Fibroblast of the aortic adventitia (primary cell): ENCODE measurements around the gene AK5. TPM values are rescaled to one million over a fixed set of nuclear protein-coding genes. Genes with fewer than 3 reads are reported as not detected.

ENCODE experiments used
- DNase-seq: peaks from one replicate; pipeline ENCODE4 v3.0.0-alpha.2; 2010; ENCODE audit warnings: low read depth
- H3K4me3 ChIP-seq: 2 replicates; pipeline ENCODE4 v1.5.1; 2011; ENCODE audit warnings: low read depth, mild to moderate bottlenecking, control low read depth, low read length, moderate library complexity
- CTCF ChIP-seq: IDR thresholded peaks from 2 replicates; pipeline ENCODE4 v1.5.1; 2011; ENCODE audit warnings: mild to moderate bottlenecking, low read length, control low read depth, inconsistent platforms; ENCODE audit not compliant: insufficient read depth
- total RNA-seq: library from RNA; depleted of rRNA; stranded (reverse); fragments of >200 nt; gene quantifications from 2 replicates; pipeline ENCODE4 v1.2.3, GENCODE V29; 2012; ENCODE audit warnings: low replicate concordance

The AK5 gene
- total RNA-seq, 1 donor = 13.5 TPM

GRCh38 chr1:77585610-77586314, 303.9 kb downstream of the AK5 start:
- no peak for TF ChIP-seq CTCF
- DNase-seq = no peak
- H3K4me3 ChIP-seq = no peak overlapping the region

GRCh38 chr1:77589231-77589630, 307.4 kb downstream of the AK5 start:
- H3K4me3 ChIP-seq = no peak overlapping the region
- TF ChIP-seq CTCF = no peak
- DNase-seq = no peak

- H3K4me3 ChIP-seq = no peak overlapping the region
- no peak for DNase-seq
- no peak for TF ChIP-seq CTCF
Measured at GRCh38 chr1:77590651-77591050, 308.8 kb downstream of the AK5 start.

GRCh38 chr1:77592906-77593305, 311.1 kb downstream of the AK5 start:
- H3K4me3 ChIP-seq = no peak overlapping the region
- DNase-seq = no peak
- no peak for TF ChIP-seq CTCF

- no peak for DNase-seq
- H3K4me3 ChIP-seq = no peak overlapping the region
- TF ChIP-seq CTCF = no peak
Measured at GRCh38 chr1:77594366-77595112, 312.7 kb downstream of the AK5 start.

- DNase-seq = no peak
- H3K4me3 ChIP-seq = no peak overlapping the region
- TF ChIP-seq CTCF = no peak
Measured at GRCh38 chr1:77597310-77597709, 315.5 kb downstream of the AK5 start.
